ENCODE measurements around the gene ZGPAT.
"Not testable (repeated sequence)": the region's sequence is repeated elsewhere in the genome, so short reads cannot be mapped to it uniquely, and the experiment has no call there.

ZGPAT gene

GRCh38 chr20:63768591-63769515 is 61.0 kb downstream of the ZGPAT start:
- Mint-ChIP-seq H3K36me3 (ENCODE audit: low read depth) (no peaks in the 10 kb centered on the region), H3K9me3 (no peaks in the 10 kb centered on the region), H3K27me3 (ENCODE audit: low read depth) (no peaks in the 10 kb centered on the region), H3K27ac (no peak overlapping the region), H3K4me3 (no peak overlapping the region), H3K4me1 (ENCODE audit: low read depth) (no peaks in the 10 kb centered on the region)
- no peak for DNase-seq (ENCODE audit: low spot score)

- H3K36me3 Mint-ChIP-seq (ENCODE audit: low read depth), result no peaks in the 10 kb centered on the region
- H3K9me3 Mint-ChIP-seq, result no peaks in the 10 kb centered on the region
- no peaks in the 10 kb centered on the region for H3K27me3 Mint-ChIP-seq (ENCODE audit: low read depth)
- H3K27ac Mint-ChIP-seq, result no peak overlapping the region
- H3K4me3 Mint-ChIP-seq, result no peak overlapping the region
- H3K4me1 Mint-ChIP-seq (ENCODE audit: low read depth), result no peaks in the 10 kb centered on the region
- DNase-seq (ENCODE audit: low spot score), result no peak
Measured at GRCh38 chr20:63769891-63770474, 62.1 kb downstream of the ZGPAT start.

- Mint-ChIP-seq H3K27ac (no peak overlapping the region), H3K36me3 (ENCODE audit: low read depth) (no peaks in the 10 kb centered on the region), H3K4me3 (no peak overlapping the region), H3K9me3 (no peaks in the 10 kb centered on the region), H3K27me3 (ENCODE audit: low read depth) (no peaks in the 10 kb centered on the region), H3K4me1 (ENCODE audit: low read depth) (no peaks in the 10 kb centered on the region)
- no peak for DNase-seq (ENCODE audit: low spot score)
Measured at GRCh38 chr20:63771046-63771707, 63.3 kb downstream of the ZGPAT start.

- Mint-ChIP-seq H3K36me3 (ENCODE audit: low read depth) (no peaks in the 10 kb centered on the region), H3K4me1 (ENCODE audit: low read depth) (no peaks in the 10 kb centered on the region), H3K27ac (no peak overlapping the region), H3K9me3 (no peaks in the 10 kb centered on the region), H3K27me3 (ENCODE audit: low read depth) (no peaks in the 10 kb centered on the region), H3K4me3 (no peak overlapping the region)
- no peak for DNase-seq (ENCODE audit: low spot score)
Measured at GRCh38 chr20:63772781-63773518, 65.1 kb downstream of the ZGPAT start.

DNA sequence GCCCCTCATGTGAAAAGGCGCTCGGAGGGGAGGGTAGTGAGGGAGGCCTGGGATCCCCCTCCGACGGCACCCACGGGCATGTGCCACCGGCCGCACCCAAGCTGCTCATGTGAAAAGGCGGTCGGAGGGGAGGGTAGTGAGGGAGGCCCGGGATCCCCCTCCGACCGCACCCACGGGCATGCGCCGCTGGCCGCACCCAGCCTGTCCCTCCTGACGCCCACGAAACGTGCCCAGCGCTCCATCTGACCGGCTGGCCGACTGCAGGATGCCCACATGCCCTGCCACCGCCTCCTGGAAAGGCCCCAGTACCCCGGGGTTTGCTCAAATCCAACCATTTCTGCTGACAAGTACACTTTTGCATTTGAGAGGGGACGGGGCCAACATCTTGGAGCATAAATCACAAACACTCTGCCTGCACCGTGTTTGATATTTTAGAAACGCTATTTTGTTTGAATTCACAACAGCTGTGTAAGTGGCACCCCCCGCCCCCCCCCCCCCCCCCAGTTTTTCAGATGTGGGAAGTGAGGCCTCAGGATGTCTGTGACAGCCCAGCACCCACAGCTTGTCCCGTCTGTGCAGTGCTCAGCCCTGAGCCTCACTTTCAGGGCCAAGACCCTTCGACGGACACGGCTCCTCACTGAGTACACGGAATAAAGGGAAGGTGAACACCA is 65.9 kb downstream of the ZGPAT start:
- no peaks in the 10 kb centered on the region for H3K9me3 Mint-ChIP-seq
- no peaks in the 10 kb centered on the region for H3K4me1 Mint-ChIP-seq (ENCODE audit: low read depth)
- no peak overlapping the region for H3K27ac Mint-ChIP-seq
- no peaks in the 10 kb centered on the region for H3K36me3 Mint-ChIP-seq (ENCODE audit: low read depth)
- DNase-seq (ENCODE audit: low spot score), result no peak
- H3K4me3 Mint-ChIP-seq, result no peak overlapping the region
- no peaks in the 10 kb centered on the region for H3K27me3 Mint-ChIP-seq (ENCODE audit: low read depth)

DNA sequence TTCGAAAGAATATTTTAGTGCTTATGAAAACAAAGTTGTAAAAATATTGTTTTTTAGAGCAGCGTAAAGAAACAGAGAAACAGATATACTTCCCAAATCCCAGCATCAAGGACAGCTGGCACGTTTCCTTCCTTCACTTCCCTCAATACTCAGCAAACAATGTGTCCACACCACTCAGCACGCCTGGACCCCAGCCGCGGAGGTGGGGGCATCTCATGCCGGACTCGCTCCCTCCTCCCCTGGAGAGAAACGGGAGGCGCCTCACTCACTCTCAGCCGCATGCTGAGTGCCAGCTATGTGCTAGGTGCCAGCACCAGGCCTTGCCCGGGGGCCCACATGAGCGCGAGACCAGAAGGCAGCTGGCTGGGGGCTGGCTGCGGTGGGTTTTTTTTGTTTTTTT is 66.5 kb downstream of the ZGPAT start:
- no peaks in the 10 kb centered on the region for H3K27me3 Mint-ChIP-seq (ENCODE audit: low read depth)
- no peaks in the 10 kb centered on the region for H3K36me3 Mint-ChIP-seq (ENCODE audit: low read depth)
- H3K4me3 Mint-ChIP-seq, result no peak overlapping the region
- H3K27ac Mint-ChIP-seq, result no peak overlapping the region
- H3K4me1 Mint-ChIP-seq (ENCODE audit: low read depth), result no peaks in the 10 kb centered on the region
- DNase-seq (ENCODE audit: low spot score), result no peak
- H3K9me3 Mint-ChIP-seq, result no peaks in the 10 kb centered on the region

DNA sequence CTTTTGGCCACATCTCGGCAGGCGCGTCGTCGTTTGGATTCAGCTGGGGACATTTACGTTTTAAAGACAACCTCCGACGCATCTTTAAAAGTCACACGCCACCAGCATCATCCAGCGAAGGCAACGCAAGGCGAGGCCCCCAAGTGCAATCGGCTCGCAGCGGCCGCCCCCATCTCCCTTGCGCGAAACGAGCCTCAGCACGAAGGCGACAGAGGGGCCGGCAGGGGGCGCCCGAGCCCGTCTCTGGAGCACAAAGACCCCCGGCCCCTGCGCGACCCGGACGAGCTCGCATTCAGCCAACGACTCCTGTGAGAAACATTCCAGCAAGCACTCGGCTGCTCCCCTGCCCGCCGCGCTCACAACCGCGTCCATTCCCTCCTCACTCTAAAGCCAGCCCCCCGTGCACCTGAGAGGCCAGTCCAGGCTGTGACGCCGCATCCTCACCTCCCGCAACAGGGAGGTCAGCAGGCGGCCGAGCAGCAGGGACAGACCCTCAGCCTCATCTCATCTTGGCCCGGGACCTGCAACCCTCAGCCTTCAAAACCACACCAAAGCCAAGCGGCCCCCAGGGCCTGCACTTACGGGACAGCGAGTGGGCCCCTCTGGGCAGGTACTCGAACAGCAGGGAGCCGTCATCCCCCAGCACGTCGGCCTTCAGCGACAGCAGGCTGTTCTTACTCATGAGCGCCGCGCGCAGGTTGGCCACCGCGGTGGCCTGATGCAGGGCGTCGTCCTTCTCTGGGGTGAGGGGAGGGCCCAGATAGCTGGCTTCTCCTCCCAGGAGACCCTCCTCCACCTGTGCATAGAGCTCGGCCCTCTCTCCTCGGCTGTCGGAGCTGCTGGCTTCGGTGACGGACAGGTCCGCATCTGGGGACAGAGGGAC is 67.5 kb downstream of the ZGPAT start:
- H3K27me3 Mint-ChIP-seq (ENCODE audit: low read depth), result no peaks in the 10 kb centered on the region
- no peaks in the 10 kb centered on the region for H3K9me3 Mint-ChIP-seq
- H3K4me1 Mint-ChIP-seq (ENCODE audit: low read depth), result no peaks in the 10 kb centered on the region
- H3K27ac Mint-ChIP-seq, result no peak overlapping the region
- H3K36me3 Mint-ChIP-seq (ENCODE audit: low read depth), result no peaks in the 10 kb centered on the region
- no peak for DNase-seq (ENCODE audit: low spot score)
- H3K4me3 Mint-ChIP-seq, result no peak overlapping the region

- H3K27ac Mint-ChIP-seq; H3K4me1 Mint-ChIP-seq (ENCODE audit: low read depth); H3K36me3 Mint-ChIP-seq (ENCODE audit: low read depth); H3K27me3 Mint-ChIP-seq (ENCODE audit: low read depth); H3K9me3 Mint-ChIP-seq; DNase-seq (ENCODE audit: low spot score); H3K4me3 Mint-ChIP-seq: not testable (repeated sequence)
Measured at GRCh38 chr20:63776875-63777274, 69.0 kb downstream of the ZGPAT start.

- Mint-ChIP-seq H3K36me3 (ENCODE audit: low read depth) (no peaks in the 10 kb centered on the region), H3K27me3 (ENCODE audit: low read depth) (no peaks in the 10 kb centered on the region), H3K4me1 (ENCODE audit: low read depth) (peaks cover 2% of the 10 kb centered on the region), H3K27ac (no peak overlapping the region), H3K4me3 (no peak overlapping the region), H3K9me3 (no peaks in the 10 kb centered on the region)
- DNase-seq (ENCODE audit: low spot score), result no peak
Measured at GRCh38 chr20:63777614-63778013, 69.8 kb downstream of the ZGPAT start.

GRCh38 chr20:63778034-63778752 is 70.4 kb downstream of the ZGPAT start:
- no peaks in the 10 kb centered on the region for H3K36me3 Mint-ChIP-seq (ENCODE audit: low read depth)
- DNase-seq (ENCODE audit: low spot score), result no peak
- no peaks in the 10 kb centered on the region for H3K9me3 Mint-ChIP-seq
- no peaks in the 10 kb centered on the region for H3K27me3 Mint-ChIP-seq (ENCODE audit: low read depth)
- H3K4me1 Mint-ChIP-seq (ENCODE audit: low read depth), result peaks cover 2% of the 10 kb centered on the region
- no peak overlapping the region for H3K27ac Mint-ChIP-seq
- H3K4me3 Mint-ChIP-seq, result no peak overlapping the region

DNA sequence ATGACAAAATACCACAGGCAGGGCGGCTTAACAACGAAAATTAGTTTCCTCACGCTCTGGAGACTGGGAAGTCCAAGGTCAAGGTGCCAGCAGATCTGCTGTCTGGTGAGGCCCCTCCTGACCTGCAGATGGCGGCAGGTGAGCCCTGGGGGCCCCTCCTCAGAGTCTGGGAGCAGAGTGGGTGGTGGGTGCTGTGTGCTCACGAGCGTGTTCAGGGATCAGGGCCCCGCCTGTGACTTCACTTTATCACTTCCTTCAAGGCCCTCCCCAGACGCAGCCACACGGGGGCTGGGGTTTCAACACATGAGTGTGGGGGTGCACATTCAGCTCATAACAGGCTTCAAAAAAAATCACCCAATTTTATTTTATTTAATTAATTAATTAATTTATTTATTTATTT is 71.0 kb downstream of the ZGPAT start:
- Mint-ChIP-seq H3K9me3 (no peaks in the 10 kb centered on the region), H3K4me1 (ENCODE audit: low read depth) (peaks cover 2% of the 10 kb centered on the region), H3K36me3 (ENCODE audit: low read depth) (no peaks in the 10 kb centered on the region), H3K27me3 (ENCODE audit: low read depth) (no peaks in the 10 kb centered on the region), H3K27ac (no peak overlapping the region), H3K4me3 (no peak overlapping the region)
- no peak for DNase-seq (ENCODE audit: low spot score)

GRCh38 chr20:63781181-63781580 is 73.3 kb downstream of the ZGPAT start:
- Mint-ChIP-seq H3K27me3 (ENCODE audit: low read depth) (no peaks in the 10 kb centered on the region), H3K4me1 (ENCODE audit: low read depth) (peaks cover 6% of the 10 kb centered on the region), H3K36me3 (ENCODE audit: low read depth) (no peaks in the 10 kb centered on the region), H3K9me3 (no peaks in the 10 kb centered on the region), H3K27ac (no peak overlapping the region), H3K4me3 (no peak overlapping the region)
- DNase-seq (ENCODE audit: low spot score), result no peak

Measured in T-helper 2 cell treated with Interferon-gamma antibody and Interleukin-4, amounts not matched to agents 5 μg/mL and 100 μg/mL, for 36 hours (primary cell).